ENCODE data around the gene ROS1.
"Not testable (repeated sequence)": the region's sequence is repeated elsewhere in the genome, so short reads cannot be mapped to it uniquely, and the experiment has no call there.

The ROS1 gene

GRCh38 chr6:117375446-117375845 is 50.3 kb downstream of the ROS1 start:
- DNase-seq: no peak

- DNase-seq: no peak
Observed at GRCh38 chr6:117373211-117373813, 52.4 kb downstream of the ROS1 start.

- DNase-seq: not testable (repeated sequence)
Observed at GRCh38 chr6:117372289-117372688, 53.5 kb downstream of the ROS1 start.

- DNase-seq: no peak
Observed at GRCh38 chr6:117371492-117371891, 54.2 kb downstream of the ROS1 start.

GRCh38 chr6:117359581-117359980 is 66.2 kb downstream of the ROS1 start:
- DNase-seq: no peak

GRCh38 chr6:117354671-117355070 is 71.1 kb downstream of the ROS1 start:
- no peak for DNase-seq

- DNase-seq: no peak
Observed at GRCh38 chr6:117352466-117353081, 73.2 kb downstream of the ROS1 start.

- no peak for DNase-seq
Observed at GRCh38 chr6:117351521-117351920, 74.2 kb downstream of the ROS1 start.

GRCh38 chr6:117346142-117346930 is 79.4 kb downstream of the ROS1 start:
- DNase-seq: no peak

- no peak for DNase-seq
Observed at GRCh38 chr6:117345292-117345610, 80.5 kb downstream of the ROS1 start.

GRCh38 chr6:117344444-117345291 is 81.1 kb downstream of the ROS1 start:
- no peak for DNase-seq

- no peak for DNase-seq
Observed at GRCh38 chr6:117338567-117338966, 87.2 kb downstream of the ROS1 start.

- DNase-seq: no peak
Observed at GRCh38 chr6:117329926-117330325, 95.8 kb downstream of the ROS1 start.

GRCh38 chr6:117328500-117328899 is 97.2 kb downstream of the ROS1 start:
- DNase-seq: no peak

GRCh38 chr6:117328005-117328389 is 97.7 kb downstream of the ROS1 start:
- no peak for DNase-seq

- no peak for DNase-seq
Observed at GRCh38 chr6:117327149-117328004, 98.4 kb downstream of the ROS1 start.

GRCh38 chr6:117326396-117326795 is 99.3 kb downstream of the ROS1 start:
- no peak for DNase-seq

- no peak for DNase-seq
Observed at GRCh38 chr6:117317261-117317660, 108.5 kb downstream of the ROS1 start.

- DNase-seq: no peak
Observed at GRCh38 chr6:117311726-117312125, 114.0 kb downstream of the ROS1 start.

- DNase-seq: no peak
Observed at GRCh38 chr6:117311310-117311709, 114.4 kb downstream of the ROS1 start.

- DNase-seq: no peak
Observed at GRCh38 chr6:117309611-117310010, 116.1 kb downstream of the ROS1 start.

GRCh38 chr6:117309069-117309468 is 116.7 kb downstream of the ROS1 start:
- no peak for DNase-seq

All from stimulated activated CD4-positive, alpha-beta T cell treated with anti-CD3 and anti-CD28 coated beads, Interleukin-4, amount 100 ng/mL, for 1 hour (primary cell).